Spinal cord (tissue), 10 donors: ENCODE results near the gene FAM47E. TPM values are rescaled to one million over a fixed set of nuclear protein-coding genes. Genes with fewer than 3 reads are reported as not detected.

ENCODE experiments used
- DNase-seq, 6 donors: peaks; one replicate each; pipeline versions ENCODE4 v3.0.0 to v3.0.0-alpha.2; 2013 to 2015; ENCODE audit warnings: low spot score in 6 of 6, low read depth in 4 of 6
- H3K27ac ChIP-seq: one replicate; pipeline ENCODE4 v1.5.1; 2013; ENCODE audit warnings: low read depth, low read length, control low read depth
- H3K27me3 ChIP-seq: one replicate; pipeline ENCODE4 v1.6.1; 2013; ENCODE audit warnings: low read length; ENCODE audit not compliant: control insufficient read depth, insufficient read depth
- H3K36me3 ChIP-seq: one replicate; pipeline ENCODE4 v1.6.1; 2013; ENCODE audit warnings: low read length; ENCODE audit not compliant: control insufficient read depth, insufficient read depth
- H3K4me1 ChIP-seq: one replicate; pipeline ENCODE4 v1.6.1; 2013; ENCODE audit warnings: low read length; ENCODE audit not compliant: control insufficient read depth, insufficient read depth
- H3K4me3 ChIP-seq: one replicate; pipeline ENCODE4 v1.5.1; 2013; ENCODE audit warnings: low read depth, low read length, control low read depth
- H3K9me3 ChIP-seq: one replicate; pipeline ENCODE4 v1.6.1; 2013; ENCODE audit warnings: low read length; ENCODE audit not compliant: control insufficient read depth, insufficient read depth
- WGBS: methylation state at CpG from one replicate; pipeline ENCODE4 v1.1.5; 2013; ENCODE audit warnings: missing lambda C conversion rate; ENCODE audit not compliant: insufficient coverage; 5-methylcytosine and 5-hydroxymethylcytosine counted together
- polyA plus RNA-seq, 2 donors: library from polyadenylated mRNA; unstranded; fragments of 120-200 nt; gene quantifications; one replicate each; pipeline ENCODE4 v1.2.1, GENCODE V29; 2013; ENCODE audit not compliant: insufficient read length in 2 of 2
- total RNA-seq, 2 donors: library from RNA; depleted of rRNA in 1 of 2; stranded (reverse); fragments of 120-200 nt in 1 of 2; fragments of >200 nt in 1 of 2; gene quantifications; one replicate each; pipeline versions ENCODE4 v1.2.3 to v1.2.4, GENCODE V29; 2013 to 2014
- donor health status: healthy.

FAM47E gene
- total and polyA plus RNA-seq, 4 donors = 7.9 to 14.8 (median 9.5) TPM

- no peaks in the 10 kb centered on the region for H3K27me3 ChIP-seq
- no peak for DNase-seq
- no peaks in the 10 kb centered on the region for H3K4me1 ChIP-seq
- H3K4me3 ChIP-seq = no peak overlapping the region
- WGBS = no CpG with 5 or more reads among the region's 3 CpGs
- no peak overlapping the region for H3K27ac ChIP-seq
- H3K9me3 ChIP-seq = no peaks in the 10 kb centered on the region
- peaks cover 2% of the 10 kb centered on the region for H3K36me3 ChIP-seq
Observed at GRCh38 chr4:76257824-76258223, 6.3 kb downstream of the FAM47E start.

GRCh38 chr4:76260571-76260970 is 9.1 kb downstream of the FAM47E start:
- peaks cover 6% of the 10 kb centered on the region for H3K36me3 ChIP-seq
- H3K9me3 ChIP-seq = no peaks in the 10 kb centered on the region
- WGBS = no CpG with 5 or more reads among the region's 1 CpG
- H3K27ac ChIP-seq = no peak overlapping the region
- no peaks in the 10 kb centered on the region for H3K4me1 ChIP-seq
- DNase-seq = no peak
- H3K4me3 ChIP-seq = no peak overlapping the region
- H3K27me3 ChIP-seq = no peaks in the 10 kb centered on the region

GRCh38 chr4:76265631-76266218 is 14.2 kb downstream of the FAM47E start:
- Histone ChIP-seq H3K4me1 (no peaks in the 10 kb centered on the region), H3K27ac (no peak overlapping the region), H3K9me3 (no peaks in the 10 kb centered on the region), H3K36me3 (peaks cover 3% of the 10 kb centered on the region), H3K27me3 (no peaks in the 10 kb centered on the region), H3K4me3 (no peak overlapping the region)
- 89% methylated on average over 4 of the region's 6 CpGs for WGBS
- DNase-seq = no peak

DNA sequence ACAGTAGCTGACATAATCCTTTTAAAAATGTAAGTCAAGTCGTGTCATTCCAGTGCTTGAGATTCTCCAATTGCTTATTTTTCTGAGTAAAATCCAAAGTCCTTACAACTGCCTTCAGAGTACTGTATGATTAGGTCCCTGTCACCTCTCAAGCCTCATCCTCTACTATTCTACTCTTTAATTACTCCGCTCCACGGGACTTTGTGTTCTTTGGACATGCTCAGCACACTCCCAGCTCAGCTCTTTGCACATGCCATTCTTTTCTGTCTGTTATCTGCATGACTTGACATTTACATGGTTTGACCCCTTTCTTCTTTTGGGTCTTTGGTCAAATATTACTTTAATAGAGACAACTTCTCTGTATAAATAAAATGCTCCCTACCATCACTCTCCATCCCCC is 15.1 kb downstream of the FAM47E start:
- Histone ChIP-seq H3K36me3 (peaks cover 3% of the 10 kb centered on the region), H3K4me1 (no peaks in the 10 kb centered on the region), H3K4me3 (no peak overlapping the region), H3K27ac (no peak overlapping the region), H3K9me3 (no peaks in the 10 kb centered on the region), H3K27me3 (no peaks in the 10 kb centered on the region)
- no peak for DNase-seq
- WGBS = 65% methylated on average over 3 of the region's 3 CpGs

- Histone ChIP-seq H3K36me3 (peaks cover 3% of the 10 kb centered on the region), H3K27ac (no peak overlapping the region), H3K4me1 (no peaks in the 10 kb centered on the region), H3K4me3 (no peak overlapping the region), H3K27me3 (no peaks in the 10 kb centered on the region), H3K9me3 (no peaks in the 10 kb centered on the region)
- no peak for DNase-seq
- WGBS = 95% methylated on average over 6 of the region's 6 CpGs
Observed at GRCh38 chr4:76267811-76268210, 16.3 kb downstream of the FAM47E start.

GRCh38 chr4:76270244-76271175 is 19.0 kb downstream of the FAM47E start:
- no peaks in the 10 kb centered on the region for H3K4me1 ChIP-seq
- no peaks in the 10 kb centered on the region for H3K36me3 ChIP-seq
- 71% methylated on average over 8 of the region's 11 CpGs for WGBS
- no peak overlapping the region for H3K27ac ChIP-seq
- no peaks in the 10 kb centered on the region for H3K9me3 ChIP-seq
- H3K4me3 ChIP-seq = no peak overlapping the region
- H3K27me3 ChIP-seq = no peaks in the 10 kb centered on the region
- peak in 1 of 6 donors; percentile 38 for DNase-seq

GRCh38 chr4:76271248-76271647 is 19.7 kb downstream of the FAM47E start:
- Histone ChIP-seq H3K27ac (no peak overlapping the region), H3K4me1 (no peaks in the 10 kb centered on the region), H3K4me3 (no peak overlapping the region), H3K36me3 (no peaks in the 10 kb centered on the region), H3K9me3 (no peaks in the 10 kb centered on the region), H3K27me3 (no peaks in the 10 kb centered on the region)
- no peak for DNase-seq
- WGBS = 98% methylated on average over 6 of the region's 6 CpGs

- H3K36me3 ChIP-seq = no peaks in the 10 kb centered on the region
- no peak overlapping the region for H3K4me3 ChIP-seq
- H3K27ac ChIP-seq = no peak overlapping the region
- no peaks in the 10 kb centered on the region for H3K9me3 ChIP-seq
- no peak for DNase-seq
- H3K4me1 ChIP-seq = no peaks in the 10 kb centered on the region
- no peaks in the 10 kb centered on the region for H3K27me3 ChIP-seq
Observed at GRCh38 chr4:76272073-76272472, 20.6 kb downstream of the FAM47E start.

- no CpG with 5 or more reads among the region's 1 CpG for WGBS
- DNase-seq = no peak
- Histone ChIP-seq H3K9me3 (no peaks in the 10 kb centered on the region), H3K27me3 (no peaks in the 10 kb centered on the region), H3K27ac (no peak overlapping the region), H3K36me3 (no peaks in the 10 kb centered on the region), H3K4me3 (no peak overlapping the region), H3K4me1 (no peaks in the 10 kb centered on the region)
Observed at GRCh38 chr4:76272582-76272981, 21.1 kb downstream of the FAM47E start.

DNA sequence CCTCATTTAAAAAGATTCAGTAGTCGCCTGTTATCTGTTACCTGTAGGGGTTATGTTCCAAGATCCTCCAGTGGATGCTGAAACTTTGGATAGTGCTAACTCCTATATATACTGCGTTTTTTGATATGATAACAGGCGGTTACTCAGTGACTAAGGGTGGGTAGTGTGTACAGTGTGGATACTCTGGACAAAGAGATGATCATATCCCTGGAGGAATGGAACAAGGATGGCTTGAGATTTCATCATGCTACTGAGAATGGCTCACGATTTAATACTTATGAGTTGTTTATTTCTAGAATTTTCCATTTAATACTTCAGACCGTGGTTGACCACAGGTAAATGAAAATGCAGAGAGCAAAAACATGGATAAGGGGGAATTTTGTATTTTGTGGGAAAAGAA is 21.5 kb downstream of the FAM47E start:
- no peaks in the 10 kb centered on the region for H3K9me3 ChIP-seq
- no peaks in the 10 kb centered on the region for H3K36me3 ChIP-seq
- H3K27me3 ChIP-seq = no peaks in the 10 kb centered on the region
- no peak overlapping the region for H3K27ac ChIP-seq
- no peak overlapping the region for H3K4me3 ChIP-seq
- no peak for DNase-seq
- WGBS = 100% methylated on average over 1 of the region's 5 CpGs
- H3K4me1 ChIP-seq = no peaks in the 10 kb centered on the region
